Smooth muscle cell of the brain vasculature (primary cell): Measurements from ENCODE around the gene IMPACT.

Experiments
- DNase-seq: peaks from one replicate; pipeline ENCODE4 v3.0.0-alpha.2; 2012; ENCODE audit warnings: low read depth, low spot score

The IMPACT gene, protein sequence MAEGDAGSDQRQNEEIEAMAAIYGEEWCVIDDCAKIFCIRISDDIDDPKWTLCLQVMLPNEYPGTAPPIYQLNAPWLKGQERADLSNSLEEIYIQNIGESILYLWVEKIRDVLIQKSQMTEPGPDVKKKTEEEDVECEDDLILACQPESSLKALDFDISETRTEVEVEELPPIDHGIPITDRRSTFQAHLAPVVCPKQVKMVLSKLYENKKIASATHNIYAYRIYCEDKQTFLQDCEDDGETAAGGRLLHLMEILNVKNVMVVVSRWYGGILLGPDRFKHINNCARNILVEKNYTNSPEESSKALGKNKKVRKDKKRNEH

GRCh38 chr18:24426398-24427294 lies at the start of gene IMPACT:
Gene IMPACT, plus strand, starts transcription at chr18:24426670. Its CDS starts 87 bp downstream, at chr18:24426757.
- peak; percentile 35 for DNase-seq

- DNase-seq, result no peak
Measured at GRCh38 chr18:24378598-24378997, 47.9 kb upstream of the IMPACT start.

GRCh38 chr18:24380163-24380747 lies 46.2 kb upstream of the IMPACT start:
- DNase-seq, result no peak

- DNase-seq, result no peak
Measured at GRCh38 chr18:24381126-24381525, 45.3 kb upstream of the IMPACT start.

DNA sequence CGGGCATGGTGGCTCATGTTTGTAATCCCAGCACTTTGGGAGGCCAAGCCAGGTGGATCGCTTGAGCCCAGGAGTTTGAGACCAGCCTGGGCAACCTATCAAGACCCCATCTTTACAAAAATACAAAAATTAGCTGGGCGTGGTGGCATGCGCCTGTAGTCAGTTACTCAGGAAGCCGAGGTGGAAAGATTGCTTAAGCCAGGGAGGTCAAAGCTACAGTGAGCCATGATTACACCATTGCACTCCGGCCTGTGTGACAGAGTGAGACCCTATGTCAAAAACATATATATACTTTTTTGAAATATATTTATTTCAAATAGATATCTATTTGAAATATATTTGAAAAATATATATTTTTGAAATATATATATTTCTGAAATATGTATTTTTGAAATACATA lies 39.8 kb upstream of the IMPACT start:
- no peak for DNase-seq

DNA sequence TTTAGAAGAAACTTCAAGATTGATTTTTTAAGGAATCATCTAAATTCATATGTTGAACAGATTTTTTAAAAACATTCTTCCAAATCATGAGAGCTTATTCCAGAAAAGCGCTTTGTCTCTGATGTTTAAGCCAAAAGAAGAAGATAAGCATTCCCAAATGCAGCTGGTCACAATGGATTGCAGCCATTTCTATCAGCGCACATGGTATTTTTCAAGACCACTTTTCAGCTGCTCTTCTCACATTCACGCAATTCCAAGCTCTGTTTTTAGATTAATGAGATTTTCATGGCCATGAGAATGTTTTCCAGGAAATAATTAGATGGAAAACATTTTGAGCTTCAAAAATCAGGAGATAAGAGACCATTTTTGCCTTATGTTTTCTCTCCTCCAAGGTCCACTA lies 37.5 kb upstream of the IMPACT start:
- DNase-seq, result no peak

GRCh38 chr18:24395049-24395795 lies 31.2 kb upstream of the IMPACT start:
- no peak for DNase-seq

GRCh38 chr18:24396082-24396633 lies 30.3 kb upstream of the IMPACT start:
- no peak for DNase-seq

- DNase-seq, result peak; percentile 56
Measured at GRCh38 chr18:24397131-24397693, 29.3 kb upstream of the IMPACT start.

DNA sequence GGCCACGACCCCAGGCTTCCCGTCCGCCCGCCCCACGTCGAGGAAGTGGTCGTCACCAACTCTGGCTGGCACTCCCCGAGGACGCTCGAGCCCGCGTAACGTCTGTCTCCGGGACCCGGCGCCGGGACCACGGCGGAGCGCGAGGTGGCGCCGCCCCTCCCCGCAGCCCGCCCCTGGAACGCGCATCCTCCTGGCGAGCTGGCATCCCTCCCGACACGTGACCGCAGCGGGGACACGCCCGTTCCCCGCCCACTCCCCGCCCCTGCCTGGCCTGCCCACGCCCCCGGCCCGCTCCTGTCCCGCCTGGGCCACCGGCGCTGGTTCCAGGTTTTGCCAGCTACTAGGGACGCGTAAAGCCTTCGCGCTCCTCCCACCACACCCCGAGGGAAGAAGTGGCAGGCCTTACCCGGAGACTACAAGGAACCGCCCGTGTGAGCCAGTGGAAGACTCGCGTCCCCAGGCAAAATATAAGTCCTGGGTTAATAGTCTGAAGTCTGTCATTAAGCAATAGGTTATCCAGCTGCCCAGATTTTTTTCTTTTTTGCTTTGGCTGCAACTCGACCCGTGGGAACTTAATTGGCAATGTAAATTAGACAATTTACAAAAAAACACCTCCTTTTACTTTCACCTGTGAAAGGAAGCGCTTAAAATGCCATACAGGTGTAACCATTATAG lies 28.6 kb upstream of the IMPACT start, which contains the start of gene OSBPL1A:
OSBPL1A (minus strand) TSS at position 131 of the 675 bp plus-strand sequence. CDS start 20,291 bp downstream, outside the sequence.
- DNase-seq, result peak; percentile 81

DNA sequence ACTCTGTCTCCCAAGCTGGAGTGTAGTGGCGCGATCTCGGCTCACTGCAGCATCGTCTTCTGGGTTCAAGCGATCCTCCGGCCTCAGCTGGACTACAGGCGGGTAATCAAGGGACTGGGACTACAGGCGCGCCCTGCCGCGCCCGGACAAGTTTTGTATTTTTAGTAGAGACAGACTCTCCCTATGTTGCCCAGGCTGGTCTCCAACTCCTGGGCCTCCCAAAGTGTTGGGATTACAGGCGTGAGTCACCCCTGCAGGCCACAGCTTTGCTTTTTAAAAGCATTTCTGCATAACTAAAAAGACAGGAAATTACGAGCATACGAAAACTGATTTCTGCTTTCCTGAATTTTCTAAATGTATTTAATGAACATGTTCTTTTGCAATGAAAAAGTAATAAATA lies 27.9 kb upstream of the IMPACT start:
- no peak for DNase-seq

GRCh38 chr18:24400587-24400986 lies 25.9 kb upstream of the IMPACT start:
- no peak for DNase-seq

GRCh38 chr18:24402209-24402785 lies 24.2 kb upstream of the IMPACT start:
- DNase-seq, result no peak

GRCh38 chr18:24403076-24403475 lies 23.4 kb upstream of the IMPACT start:
- DNase-seq, result no peak

GRCh38 chr18:24404591-24404990 lies 21.9 kb upstream of the IMPACT start:
- DNase-seq, result no peak

DNA sequence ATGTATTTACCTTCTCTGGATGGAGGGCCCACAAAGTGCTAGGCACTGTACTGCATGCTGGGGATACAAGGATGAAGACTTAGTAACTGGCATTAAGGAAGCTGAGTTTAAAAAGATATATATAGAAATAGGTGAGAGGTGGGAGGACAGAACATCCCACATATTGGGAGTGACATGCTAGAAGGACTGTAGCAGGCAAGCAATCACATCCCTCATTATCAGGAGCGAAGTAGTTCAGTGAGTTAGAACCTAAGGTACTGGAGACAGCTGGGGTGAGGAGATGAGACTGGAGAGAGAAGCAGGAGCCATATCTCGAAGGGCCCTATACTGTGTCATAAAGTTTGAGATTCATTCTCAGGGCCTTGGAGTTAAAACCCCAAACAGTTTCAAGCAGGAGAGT lies 18.0 kb upstream of the IMPACT start:
- DNase-seq, result no peak

GRCh38 chr18:24413148-24413547 lies 13.3 kb upstream of the IMPACT start:
- no peak for DNase-seq

GRCh38 chr18:24414349-24415003 lies 12.0 kb upstream of the IMPACT start:
- no peak for DNase-seq

DNA sequence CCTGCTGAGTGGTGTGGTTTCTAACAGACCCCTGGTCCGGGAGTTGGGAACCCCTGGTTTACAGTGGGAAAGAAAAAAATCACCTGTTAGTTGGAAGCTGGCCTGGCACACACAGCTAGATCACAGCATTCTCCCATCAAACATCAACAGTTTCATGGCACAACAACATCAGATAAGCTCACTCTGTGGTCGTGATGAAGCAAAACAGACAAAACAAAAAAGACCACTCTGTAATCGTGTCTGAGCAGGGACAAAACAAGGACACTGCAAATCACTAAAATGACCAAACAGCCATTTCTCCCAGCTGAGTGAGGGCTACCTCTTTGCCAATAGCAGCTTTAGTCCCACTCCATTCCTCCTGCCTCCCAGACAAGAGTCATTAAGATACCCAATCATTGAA lies 9.0 kb upstream of the IMPACT start:
- no peak for DNase-seq
